ENCODE measurements around the gene LZTR1. TPM values are rescaled to one million over a fixed set of nuclear protein-coding genes. Genes with fewer than 3 reads are reported as not detected.
A peak's percentile ranks its signal among the peaks of the same experiment; 100 is the strongest.

Gene LZTR1
- total RNA-seq, 1 experiment from 2014 or later, result 37.2 TPM

DNA sequence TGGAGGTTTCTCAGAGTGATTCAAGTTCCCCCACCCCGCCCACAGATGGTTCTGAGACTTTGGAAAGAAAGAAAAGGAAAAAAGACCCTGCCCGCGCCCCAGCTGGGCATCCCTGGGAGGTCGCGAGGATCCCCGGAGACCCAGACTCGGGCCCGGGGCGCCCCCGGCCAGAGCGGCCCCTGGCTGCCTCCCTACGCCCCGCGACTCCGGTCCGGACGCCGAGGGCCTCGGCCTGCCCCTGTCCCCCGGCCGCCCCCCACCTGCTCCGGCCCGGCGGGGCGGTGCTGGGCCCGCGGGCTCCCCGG is 17.3 kb upstream of the LZTR1 start:
- peak overlapping the region; percentile 12; the same call in 1 of the 2 replicates for H3K4me3 ChIP-seq (ENCODE audit: low read depth, low read length)
- no peaks in the 10 kb centered on the region for H3K4me1 ChIP-seq
- Mint-ChIP-seq H3K36me3 (ENCODE audit: insufficient read depth, unreplicated experiment) (no peaks in the 10 kb centered on the region), H3K9me3 (ENCODE audit: unreplicated experiment) (no peaks in the 10 kb centered on the region), H3K27me3 (ENCODE audit: insufficient read depth, unreplicated experiment) (no peaks in the 10 kb centered on the region), H3K27ac (ENCODE audit: unreplicated experiment) (no peak overlapping the region), H3K4me1 (ENCODE audit: low read depth, unreplicated experiment) (no peaks in the 10 kb centered on the region), H3K4me3 (ENCODE audit: unreplicated experiment) (peak overlapping the region; percentile 55)
- ChIA-PET POLR2A (no interaction called here), CTCF (no interaction called here)
- no peaks in the 10 kb centered on the region for H3K9me3 ChIP-seq
- H3K27me3 ChIP-seq (replicated peaks; ENCODE audit: control insufficient read depth, insufficient read depth, low read length), result no peaks in the 10 kb centered on the region
- no peaks in the 10 kb centered on the region for H3K36me3 ChIP-seq (ENCODE audit: control insufficient read depth, insufficient read depth, low read length)
- TF ChIP-seq, protein P1, sequence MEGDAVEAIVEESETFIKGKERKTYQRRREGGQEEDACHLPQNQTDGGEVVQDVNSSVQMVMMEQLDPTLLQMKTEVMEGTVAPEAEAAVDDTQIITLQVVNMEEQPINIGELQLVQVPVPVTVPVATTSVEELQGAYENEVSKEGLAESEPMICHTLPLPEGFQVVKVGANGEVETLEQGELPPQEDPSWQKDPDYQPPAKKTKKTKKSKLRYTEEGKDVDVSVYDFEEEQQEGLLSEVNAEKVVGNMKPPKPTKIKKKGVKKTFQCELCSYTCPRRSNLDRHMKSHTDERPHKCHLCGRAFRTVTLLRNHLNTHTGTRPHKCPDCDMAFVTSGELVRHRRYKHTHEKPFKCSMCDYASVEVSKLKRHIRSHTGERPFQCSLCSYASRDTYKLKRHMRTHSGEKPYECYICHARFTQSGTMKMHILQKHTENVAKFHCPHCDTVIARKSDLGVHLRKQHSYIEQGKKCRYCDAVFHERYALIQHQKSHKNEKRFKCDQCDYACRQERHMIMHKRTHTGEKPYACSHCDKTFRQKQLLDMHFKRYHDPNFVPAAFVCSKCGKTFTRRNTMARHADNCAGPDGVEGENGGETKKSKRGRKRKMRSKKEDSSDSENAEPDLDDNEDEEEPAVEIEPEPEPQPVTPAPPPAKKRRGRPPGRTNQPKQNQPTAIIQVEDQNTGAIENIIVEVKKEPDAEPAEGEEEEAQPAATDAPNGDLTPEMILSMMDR (IDR thresholded peaks at IDR 0.05; ENCODE audit: insufficient read depth in 1 of 2, low read depth in 1 of 2, low read length in 1 of 2, severe bottlenecking in 1 of 2, unreplicated experiment in 1 of 2), result no peak
- no peak for DNase-seq
- no TSS peak for BruUV-seq (replicated peaks)
- intact Hi-C loops (cut with micrococcal nuclease; ENCODE audit: unreplicated experiment), result no loop called here

DNA sequence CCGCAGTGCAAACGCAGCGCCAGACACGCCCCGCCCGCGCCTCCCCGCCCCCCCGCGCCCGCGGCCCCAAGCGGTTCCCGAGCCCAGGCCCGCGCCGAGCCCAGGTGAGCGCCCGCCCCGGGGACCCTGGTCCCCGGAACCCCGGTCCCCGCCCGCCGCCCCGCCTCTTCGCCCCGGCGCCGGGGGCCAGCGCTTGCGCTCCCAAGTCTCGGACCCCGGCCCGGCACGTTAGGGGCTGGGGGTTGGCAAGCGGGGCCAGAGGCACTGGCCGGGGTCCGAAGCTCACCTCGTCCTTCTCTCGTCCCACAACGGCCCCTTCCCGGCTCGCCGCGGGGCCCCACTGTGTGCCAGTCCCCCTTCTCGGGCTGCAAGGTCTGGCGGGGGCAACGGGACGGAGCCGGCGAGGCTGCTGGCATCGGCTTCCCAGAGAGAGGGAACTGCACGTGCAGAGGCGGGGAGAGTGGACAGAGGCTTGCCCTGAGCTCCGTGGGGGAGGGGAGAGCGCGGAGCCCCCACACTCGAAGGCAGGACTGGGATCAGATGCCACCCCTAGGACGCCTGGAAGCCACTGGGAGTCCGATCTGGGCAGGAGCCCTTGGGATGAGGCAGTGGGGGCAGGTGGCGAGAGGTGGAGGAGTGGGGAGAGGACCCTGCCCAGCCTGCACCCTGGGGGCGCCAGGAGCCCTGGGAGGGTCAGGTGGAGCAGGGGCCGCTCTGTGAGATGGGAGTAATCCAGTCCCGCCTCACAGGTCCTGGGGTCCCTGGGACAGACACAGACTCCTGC is 16.8 kb upstream of the LZTR1 start:
- Histone ChIP-seq H3K27me3 (replicated peaks; ENCODE audit: control insufficient read depth, insufficient read depth, low read length) (no peaks in the 10 kb centered on the region), H3K4me1 (no peaks in the 10 kb centered on the region), H3K4me3 (ENCODE audit: low read depth, low read length) (no peak overlapping the region), H3K9me3 (no peaks in the 10 kb centered on the region), H3K36me3 (ENCODE audit: control insufficient read depth, insufficient read depth, low read length) (no peaks in the 10 kb centered on the region)
- ChIA-PET CTCF (no interaction called here), POLR2A (no interaction called here)
- peak overlapping the region; percentile 37 for H3K4me3 Mint-ChIP-seq (ENCODE audit: unreplicated experiment)
- intact Hi-C loops (cut with micrococcal nuclease; ENCODE audit: unreplicated experiment), result no loop called here
- DNase-seq, result no peak
- BruUV-seq (replicated peaks), result no TSS peak
- H3K4me1 Mint-ChIP-seq (ENCODE audit: low read depth, unreplicated experiment), result no peaks in the 10 kb centered on the region
- no peaks in the 10 kb centered on the region for H3K36me3 Mint-ChIP-seq (ENCODE audit: insufficient read depth, unreplicated experiment)
- TF ChIP-seq, protein P1 (IDR thresholded peaks at IDR 0.05; ENCODE audit: insufficient read depth in 1 of 2, low read depth in 1 of 2, low read length in 1 of 2, severe bottlenecking in 1 of 2, unreplicated experiment in 1 of 2), result no peak
- no peaks in the 10 kb centered on the region for H3K9me3 Mint-ChIP-seq (ENCODE audit: unreplicated experiment)
- no peak overlapping the region for H3K27ac Mint-ChIP-seq (ENCODE audit: unreplicated experiment)
- H3K27me3 Mint-ChIP-seq (ENCODE audit: insufficient read depth, unreplicated experiment), result no peaks in the 10 kb centered on the region

DNA sequence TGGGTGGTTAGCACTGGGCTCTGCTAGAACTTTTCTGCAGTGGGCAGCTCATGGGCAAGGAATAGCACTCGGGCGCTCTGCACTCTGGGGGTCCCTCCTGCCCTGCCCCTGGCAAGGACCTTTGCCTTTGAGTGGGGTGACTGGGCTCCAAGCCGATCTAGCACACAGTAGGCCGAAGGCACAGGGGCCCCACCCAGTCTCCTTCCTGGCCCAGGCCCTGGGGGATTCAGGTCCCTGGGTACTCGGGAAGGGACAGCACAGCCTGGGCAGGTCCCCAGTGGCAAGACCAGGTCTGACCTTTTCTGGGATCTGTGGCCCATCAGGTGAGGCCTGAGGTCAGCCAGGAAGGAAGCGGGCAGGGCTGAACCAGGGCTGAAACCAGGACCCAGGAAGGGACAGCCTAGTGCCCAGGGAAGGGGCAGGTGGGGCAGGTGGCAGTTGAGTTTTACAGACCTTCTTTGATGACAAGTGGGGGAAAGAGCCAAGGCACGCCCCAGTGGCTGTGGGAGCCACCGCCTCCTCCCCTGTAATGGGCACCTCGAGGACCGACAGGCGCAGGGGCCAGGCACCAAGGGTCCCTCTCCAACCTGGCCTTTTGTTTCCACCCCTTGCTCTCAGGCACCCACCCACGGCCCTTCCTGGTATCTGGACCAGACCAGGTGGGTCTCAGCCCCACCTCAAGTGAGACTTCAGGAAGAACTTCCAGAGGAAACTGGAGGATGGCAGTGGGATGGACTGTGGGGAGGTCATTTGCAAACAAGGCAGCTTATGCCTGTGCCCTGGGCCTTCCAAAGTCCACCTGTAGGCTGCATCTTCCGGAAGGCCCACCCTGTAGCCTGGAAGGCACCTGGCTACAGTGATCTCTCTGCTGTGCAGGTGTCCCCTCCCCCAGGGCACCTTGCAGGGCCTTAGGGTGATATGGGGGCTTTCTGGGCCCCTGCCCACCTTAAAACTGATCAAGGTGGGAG is 15.9 kb upstream of the LZTR1 start:
- Mint-ChIP-seq H3K27me3 (ENCODE audit: insufficient read depth, unreplicated experiment) (no peaks in the 10 kb centered on the region), H3K36me3 (ENCODE audit: insufficient read depth, unreplicated experiment) (no peaks in the 10 kb centered on the region), H3K9me3 (ENCODE audit: unreplicated experiment) (no peaks in the 10 kb centered on the region), H3K4me1 (ENCODE audit: low read depth, unreplicated experiment) (no peaks in the 10 kb centered on the region), H3K4me3 (ENCODE audit: unreplicated experiment) (no peak overlapping the region), H3K27ac (ENCODE audit: unreplicated experiment) (no peak overlapping the region)
- H3K9me3 ChIP-seq, result no peaks in the 10 kb centered on the region
- intact Hi-C loops (cut with micrococcal nuclease; ENCODE audit: unreplicated experiment), result no loop called here
- CTCF ChIA-PET, result no interaction called here
- H3K4me3 ChIP-seq (ENCODE audit: low read depth, low read length), result no peak overlapping the region
- no peaks in the 10 kb centered on the region for H3K36me3 ChIP-seq (ENCODE audit: control insufficient read depth, insufficient read depth, low read length)
- BruUV-seq (replicated peaks), result no TSS peak
- DNase-seq, result no peak
- H3K4me1 ChIP-seq, result no peaks in the 10 kb centered on the region
- POLR2A ChIA-PET, result no interaction called here
- no peaks in the 10 kb centered on the region for H3K27me3 ChIP-seq (replicated peaks; ENCODE audit: control insufficient read depth, insufficient read depth, low read length)
- TF ChIP-seq, protein P1 (IDR thresholded peaks at IDR 0.05; ENCODE audit: insufficient read depth in 1 of 2, low read depth in 1 of 2, low read length in 1 of 2, severe bottlenecking in 1 of 2, unreplicated experiment in 1 of 2), result no peak

All from Caco-2 (cell line).